GM12878 (cell line): ENCODE results near the gene DEPDC7. TPM values are rescaled to one million over a fixed set of nuclear protein-coding genes. Genes with fewer than 3 reads are reported as not detected.

Experiments
- BACH1 ChIP-seq: fragments of 450-650 bp; IDR thresholded peaks from 2 replicates; pipeline ENCODE4 v1.6.1; 2017; ENCODE audit warnings: mild to moderate bottlenecking, borderline replicate concordance
- BCLAF1 ChIP-seq: fragments of 450-650 bp; IDR thresholded peaks from 2 replicates; pipeline ENCODE4 v1.6.1; 2017; ENCODE audit warnings: antibody characterized with exemption, mild to moderate bottlenecking, moderate library complexity
- CTCF ChIP-seq, 3 experiments: IDR thresholded peaks in 2 of 3; conservative IDR thresholded peaks in 1 of 3; 2 replicates each; pipeline ENCODE4 v1.5.1; 2011; ENCODE audit warnings: low read depth in 3 of 3, low read length in 3 of 3, mild to moderate bottlenecking in 3 of 3, control low read depth in 2 of 3, moderate library complexity in 2 of 3, inconsistent platforms in 1 of 3, mixed read lengths in 1 of 3; ENCODE audit not compliant: control insufficient read depth in 2 of 3, insufficient read depth in 1 of 3; ENCODE audit errors: extremely low read depth in 1 of 3
- EED ChIP-seq: sonication (generic); IDR thresholded peaks from 2 replicates; pipeline ENCODE4 v1.6.1; 2016; ENCODE audit warnings: antibody characterized with exemption, low read depth
- EP300 ChIP-seq, 2 experiments: fragments of 150-350 bp in 1 of 2; IDR thresholded peaks; 2 replicates each; pipeline ENCODE4 v1.6.1; 2011 to 2012; ENCODE audit warnings: low read depth in 2 of 2, low read length in 2 of 2, borderline replicate concordance in 1 of 2, improper control_type of control experiment in 1 of 2, inconsistent platforms in 1 of 2; ENCODE audit not compliant: control insufficient read depth in 1 of 2
- EZH2 ChIP-seq: IDR thresholded peaks from 2 replicates; pipeline ENCODE4 v1.6.1; 2012; ENCODE audit warnings: low read depth, mild to moderate bottlenecking, control low read depth, inconsistent platforms, low read length, borderline replicate concordance; ENCODE audit not compliant: control insufficient read depth
- FOXK2 ChIP-seq: fragments of 450-650 bp; IDR thresholded peaks from 2 replicates; pipeline ENCODE4 v1.6.1; 2017; ENCODE audit warnings: mild to moderate bottlenecking, moderate library complexity
- GABPA ChIP-seq: IDR thresholded peaks from 2 replicates; pipeline ENCODE4 v1.6.1; 2014; ENCODE audit warnings: antibody characterized with exemption, low read depth, mild to moderate bottlenecking, inconsistent platforms
- JUND ChIP-seq: IDR thresholded peaks from 2 replicates; pipeline ENCODE4 v1.6.1; 2012; ENCODE audit warnings: low read depth, mild to moderate bottlenecking, low read length, improper control_type of control experiment, moderate library complexity
- MLLT1 ChIP-seq: fragments of 450-650 bp; IDR thresholded peaks from 2 replicates; pipeline ENCODE4 v1.6.1; 2016; ENCODE audit warnings: mild to moderate bottlenecking
- NFXL1 ChIP-seq: fragments of 450-650 bp; IDR thresholded peaks from 2 replicates; pipeline ENCODE4 v1.6.1; 2017; ENCODE audit warnings: antibody characterized with exemption, mild to moderate bottlenecking, borderline replicate concordance
- PBX3 ChIP-seq: IDR thresholded peaks from 2 replicates; pipeline ENCODE4 v1.6.1; 2011; ENCODE audit warnings: mild to moderate bottlenecking, low read depth, low read length, moderate library complexity; ENCODE audit not compliant: insufficient replicate concordance
- RCOR1 ChIP-seq: conservative IDR thresholded peaks from 2 replicates; pipeline ENCODE4 v1.6.1; 2012; ENCODE audit warnings: low read depth, low read length, improper control_type of control experiment
- SREBF1 ChIP-seq: IDR thresholded peaks from 2 replicates; pipeline ENCODE4 v1.6.1; 2012; ENCODE audit warnings: mild to moderate bottlenecking, low read length
- SRF ChIP-seq, 2 experiments: IDR thresholded peaks; 2 replicates each; pipeline ENCODE4 v1.6.1; 2011; ENCODE audit warnings: low read depth in 2 of 2, low read length in 2 of 2, mild to moderate bottlenecking in 1 of 2, moderate library complexity in 1 of 2
- YY1 ChIP-seq: IDR thresholded peaks from 2 replicates; pipeline ENCODE4 v1.6.1; 2011; ENCODE audit warnings: low read depth, mild to moderate bottlenecking, low read length
- ZBTB4 ChIP-seq: fragments of 450-650 bp; formaldehyde crosslinking; IDR thresholded peaks from 2 replicates; pipeline ENCODE4 v1.4.0; 2022; ENCODE audit warnings: mild to moderate bottlenecking, moderate library complexity
- ZZZ3 ChIP-seq: IDR thresholded peaks from 2 replicates; pipeline ENCODE4 v1.6.1; 2011; ENCODE audit warnings: low read depth; ENCODE audit not compliant: control insufficient read depth, insufficient read length
- polyA plus RNA-seq, 11 experiments: library from polyadenylated mRNA; depleted of rRNA in 4 of 11; unstranded in 6 of 11; stranded (reverse) in 5 of 11; fragments of >200 nt; fragmentation: Nextera tagmentation in 4 of 11; fragmentation: Illumina TruSeq in 1 of 11; extraction: Ambion mirVana in 4 of 11; extraction: Trizol in 1 of 11; gene quantifications; 1 replicate in 1 of 11; 2 replicates in 10 of 11; pipeline versions ENCODE4 v1.2.1 to v1.2.3, GENCODE V29; 2011 to 2016; ENCODE audit warnings: inconsistent platforms in 2 of 11, missing spikeins in 2 of 11, low read depth in 1 of 11
- total RNA-seq, 4 experiments: library from RNA; depleted of rRNA in 3 of 4; stranded (reverse); fragments of >200 nt in 3 of 4; fragmentation: Illumina TruSeq in 1 of 4; extraction: Trizol in 1 of 4; gene quantifications; 2 replicates each; pipeline versions ENCODE4 v1.2.1 to v1.2.3, GENCODE V29; 2013 to 2021

DEPDC7 gene
- total and polyA plus RNA-seq, 10 of the 15 experiments (the other 5 are each of a cell fraction or from before 2014, with no cell fraction given) = 0.06 to 1.1 (median 0.49) TPM

- TF ChIP-seq EZH2 (no peak), GABPA (peak; percentile 47; the same call in 1 of the 2 replicates), ZZZ3 (no peak), JUND (peak; percentile 44; the same call in 1 of the 2 replicates), SREBF1 (no peak), SRF (IDR thresholded peaks at IDR 0.05; ENCODE audit: low read depth in 2 of 2, low read length in 2 of 2) (no peak), BACH1 (peak; percentile 48; the same call in 1 of the 2 replicates), YY1 (no peak), EED (peak; percentile 92), NFXL1 (no peak), RCOR1 (no peak), PBX3 (no peak), FOXK2 (no peak), BCLAF1 (no peak), ZBTB4 (no peak), CTCF (IDR thresholded peaks at IDR 0.05 in 2 of 3, conservative IDR thresholded peaks at IDR 0.05 in 1 of 3; ENCODE audit: control insufficient read depth in 2 of 3, extremely low read depth in 1 of 3, insufficient read depth in 1 of 3, low read depth in 3 of 3, low read length in 3 of 3) (no peak), MLLT1 (peak; percentile 59; the same call in 1 of the 2 replicates), EP300 (IDR thresholded peaks at IDR 0.05; ENCODE audit: borderline replicate concordance in 1 of 2, control insufficient read depth in 1 of 2, low read depth in 2 of 2, low read length in 2 of 2) (peak in 1 of 2 experiments; percentile 60; a peak in 1 of 4 replicates)
These were observed 47.7 kb downstream of the DEPDC7 start (continued) for GRCh38 chr11:33063326-33063881.
